NCI-H2171 treated with DMSO at 0.1 percent for 48 hours (cell line): Measurements from ENCODE around the gene FAM217B.
"Not testable (repeated sequence)": the region's sequence is repeated elsewhere in the genome, so short reads cannot be mapped to it uniquely, and the experiment has no call there.

ENCODE experiments used
- DNase-seq: peaks from one replicate; lab custom pipeline; 2025; lab: John Stamatoyannopoulos, UW

The FAM217B gene

DNA sequence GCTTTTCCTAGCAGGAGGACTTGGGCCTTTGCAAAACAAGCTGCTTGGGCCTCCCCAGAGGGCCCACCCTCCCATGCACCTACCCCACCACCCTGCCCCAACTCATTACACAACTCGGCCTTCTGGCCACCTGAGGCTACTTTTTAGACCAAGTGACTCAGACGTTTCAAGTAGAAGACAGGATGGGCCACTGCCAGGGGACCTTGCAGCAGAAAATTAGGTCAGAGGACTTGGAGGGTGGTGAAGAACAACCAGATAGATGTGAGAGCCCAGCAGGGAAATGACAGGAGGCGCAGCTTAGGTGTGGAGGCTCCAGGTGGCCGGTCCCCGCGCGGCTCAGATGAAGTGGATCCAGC, 1.5 kb upstream of the FAM217B start:
- no peak for DNase-seq

DNA sequence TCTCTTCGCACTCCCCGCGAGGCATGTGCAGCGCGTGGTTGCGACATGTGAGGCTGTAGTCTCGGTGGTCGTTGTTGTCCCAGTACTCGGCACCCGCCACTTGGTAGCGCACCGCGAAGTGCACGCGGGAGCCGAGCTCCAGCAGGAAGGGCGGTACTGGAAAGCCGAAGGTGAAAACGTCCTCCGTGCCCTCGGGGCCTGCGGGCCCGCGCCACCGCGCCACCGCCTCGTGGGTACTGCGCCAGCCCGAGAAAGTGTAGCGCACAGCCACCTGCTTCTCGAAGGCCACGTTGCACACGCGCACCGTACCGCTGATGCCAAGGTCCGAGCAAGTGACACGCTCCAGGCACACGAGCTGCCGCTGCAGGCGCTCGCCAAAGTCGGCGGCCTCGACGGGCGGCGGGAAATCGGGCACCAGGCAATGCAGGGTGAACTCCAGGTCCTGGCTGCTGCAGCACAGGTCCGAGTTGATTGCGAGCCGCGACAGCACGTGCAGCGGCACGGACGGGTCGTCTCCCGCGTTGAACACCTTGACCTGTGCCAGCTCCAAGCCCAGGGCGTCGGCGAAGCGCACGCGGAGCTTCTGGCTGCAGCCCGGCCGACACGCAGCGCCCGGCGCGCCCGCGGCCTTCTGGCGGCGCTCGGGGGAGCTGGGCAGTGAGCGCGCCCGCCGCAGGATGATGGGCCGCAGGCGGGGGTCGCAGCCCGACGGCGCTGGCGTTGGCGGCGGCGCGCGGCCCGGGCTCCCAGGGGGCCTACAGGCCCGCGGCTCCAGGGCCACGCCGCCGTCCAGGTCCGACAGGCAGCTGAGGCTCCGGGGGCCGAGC, 924 bp upstream of the FAM217B start:
- DNase-seq: no peak

DNA sequence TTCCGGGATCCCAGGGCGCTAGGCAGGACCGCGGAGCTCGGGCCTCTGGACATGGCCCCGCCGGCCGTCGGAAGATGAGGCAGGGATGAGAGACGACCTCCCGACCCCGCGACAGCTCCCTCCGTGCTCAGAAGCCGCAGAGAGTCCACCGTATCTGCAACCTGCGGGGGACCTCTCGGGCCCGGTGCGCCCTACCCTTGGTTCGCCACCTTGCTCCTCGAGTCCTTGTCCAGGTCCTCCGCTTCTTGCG, 385 bp upstream of the FAM217B start:
- DNase-seq: no peak

DNA sequence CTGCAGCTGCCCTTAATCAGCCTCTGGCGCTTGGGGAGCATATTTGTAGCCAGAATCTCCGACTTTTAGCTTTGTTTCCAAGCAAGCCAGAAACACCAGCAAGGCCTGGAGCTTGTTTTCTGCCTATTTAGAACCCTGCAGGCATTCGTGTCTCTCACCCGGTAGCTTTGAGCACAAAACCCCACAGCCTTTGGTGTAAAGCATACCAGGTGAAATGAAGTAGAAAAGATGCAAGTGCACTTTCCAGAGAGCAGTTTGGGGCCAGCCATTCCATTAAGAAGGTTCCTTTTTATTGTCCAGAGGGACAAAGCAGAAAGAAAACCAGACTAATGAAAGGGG, 736 bp downstream of the FAM217B start:
- no peak for DNase-seq

DNA sequence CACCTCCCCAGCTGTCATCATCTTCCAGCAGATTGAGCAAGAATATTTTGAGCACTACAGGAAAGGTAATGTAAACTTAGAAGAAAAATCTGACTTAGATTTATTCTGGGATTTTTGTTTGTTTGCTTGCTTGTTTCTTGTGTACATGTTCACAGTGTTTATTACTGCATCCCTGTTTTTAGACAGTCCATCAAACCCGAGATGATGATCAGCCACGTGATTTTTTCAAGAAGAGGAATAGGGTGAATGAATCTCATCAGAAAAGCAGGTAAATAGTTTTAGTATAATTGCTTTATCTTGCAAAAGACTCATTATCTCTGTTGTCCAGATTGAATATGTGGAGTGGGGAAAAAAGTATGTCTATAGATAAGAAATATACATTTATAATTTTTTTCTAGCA, 2.1 kb downstream of the FAM217B start:
- no peak for DNase-seq

DNA sequence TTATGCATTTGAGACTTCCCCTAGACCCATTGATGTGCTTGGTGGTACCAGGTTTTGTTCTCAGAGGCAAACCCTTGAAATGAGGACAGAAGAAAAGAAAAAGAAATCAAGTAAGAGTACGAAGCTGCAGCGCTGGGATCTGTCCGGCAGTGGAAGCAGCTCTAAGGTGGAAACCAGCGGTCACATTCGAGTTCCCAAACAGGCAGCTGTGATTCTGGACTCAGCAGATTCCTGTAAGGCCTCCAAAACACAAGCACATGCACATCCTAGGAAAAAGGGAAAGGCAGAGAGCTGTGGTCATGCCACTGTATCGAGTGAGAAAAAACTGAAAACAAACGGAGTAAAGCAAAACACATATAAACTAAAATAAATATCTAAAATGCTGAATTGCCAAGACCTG, 4.5 kb downstream of the FAM217B start:
- DNase-seq: no peak

DNA sequence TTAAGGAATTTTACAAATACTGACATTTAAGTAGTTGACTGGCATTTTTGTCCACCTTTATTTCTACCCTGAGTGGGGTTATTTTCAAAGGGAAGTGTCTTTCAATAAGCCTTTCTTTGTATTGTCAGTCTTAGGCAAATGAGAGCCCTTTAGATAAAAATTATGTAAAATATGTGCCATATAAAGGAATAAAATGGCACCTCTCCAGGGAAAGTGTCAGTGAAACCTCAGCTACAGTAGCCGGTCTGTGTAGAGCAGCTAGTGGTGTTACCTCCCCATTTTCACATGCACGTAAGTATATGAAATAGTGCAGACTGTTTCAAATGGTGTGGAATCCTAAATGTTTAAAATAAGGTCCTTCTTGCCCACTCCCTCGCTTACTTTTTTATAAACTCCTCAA, 5.0 kb downstream of the FAM217B start:
- DNase-seq: no peak

DNA sequence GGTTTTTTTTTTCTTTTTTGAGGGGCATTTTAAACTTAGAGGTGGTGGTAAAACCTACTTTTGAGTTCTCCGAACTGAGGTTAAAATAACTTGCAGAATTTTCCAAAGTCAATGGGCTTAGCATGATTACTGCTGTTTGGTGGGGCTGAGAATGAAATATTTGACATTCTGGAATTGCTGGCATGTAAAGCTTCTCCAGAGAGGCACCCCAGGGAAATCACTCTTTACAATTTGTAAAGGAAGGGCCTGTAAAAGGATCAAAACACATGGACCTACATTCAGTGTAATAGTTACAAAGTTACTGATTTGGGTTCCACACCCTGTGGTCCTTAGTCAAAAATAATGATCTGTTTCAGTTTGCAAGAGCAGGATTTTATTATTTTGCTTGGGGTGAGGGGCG, 5.5 kb downstream of the FAM217B start:
- DNase-seq: no peak

DNA sequence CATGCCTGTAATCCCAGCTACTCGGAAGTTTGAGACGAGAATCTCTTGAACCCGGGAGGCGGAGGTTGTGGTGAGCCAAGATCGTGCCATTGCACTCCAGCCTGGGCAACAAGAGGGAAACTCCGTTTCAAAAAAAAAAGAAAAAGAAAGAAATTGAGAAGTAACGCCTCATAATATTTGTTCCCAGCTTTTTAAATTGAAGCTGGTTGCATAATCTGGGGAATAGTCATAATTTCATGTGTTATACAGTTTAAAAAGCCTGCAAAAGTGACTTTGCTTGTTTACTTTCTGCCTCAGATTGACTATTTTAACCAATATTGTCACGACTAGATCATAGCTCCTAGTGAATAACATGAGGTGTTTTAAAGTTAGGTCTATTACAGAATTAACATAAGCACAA, 7.2 kb downstream of the FAM217B start:
- DNase-seq: no peak

DNA sequence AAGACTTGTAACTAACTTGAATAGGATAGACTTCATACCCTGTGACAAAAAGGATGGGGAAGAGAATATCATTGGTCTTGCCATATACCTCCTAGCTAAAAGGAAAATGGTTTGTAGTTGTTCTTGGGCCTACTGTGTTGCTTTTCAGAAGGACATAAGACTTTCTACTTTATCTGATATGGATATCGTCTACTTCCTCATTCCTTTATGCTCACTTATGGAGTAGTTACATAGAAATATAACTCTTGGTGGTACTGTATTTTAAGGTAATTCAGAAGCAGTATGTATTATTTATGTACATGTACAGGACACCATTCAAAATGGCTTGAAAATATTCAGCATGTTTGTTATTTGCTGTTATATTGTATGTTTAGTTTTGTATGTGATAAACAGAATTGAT, 8.0 kb downstream of the FAM217B start:
- DNase-seq: no peak

DNA sequence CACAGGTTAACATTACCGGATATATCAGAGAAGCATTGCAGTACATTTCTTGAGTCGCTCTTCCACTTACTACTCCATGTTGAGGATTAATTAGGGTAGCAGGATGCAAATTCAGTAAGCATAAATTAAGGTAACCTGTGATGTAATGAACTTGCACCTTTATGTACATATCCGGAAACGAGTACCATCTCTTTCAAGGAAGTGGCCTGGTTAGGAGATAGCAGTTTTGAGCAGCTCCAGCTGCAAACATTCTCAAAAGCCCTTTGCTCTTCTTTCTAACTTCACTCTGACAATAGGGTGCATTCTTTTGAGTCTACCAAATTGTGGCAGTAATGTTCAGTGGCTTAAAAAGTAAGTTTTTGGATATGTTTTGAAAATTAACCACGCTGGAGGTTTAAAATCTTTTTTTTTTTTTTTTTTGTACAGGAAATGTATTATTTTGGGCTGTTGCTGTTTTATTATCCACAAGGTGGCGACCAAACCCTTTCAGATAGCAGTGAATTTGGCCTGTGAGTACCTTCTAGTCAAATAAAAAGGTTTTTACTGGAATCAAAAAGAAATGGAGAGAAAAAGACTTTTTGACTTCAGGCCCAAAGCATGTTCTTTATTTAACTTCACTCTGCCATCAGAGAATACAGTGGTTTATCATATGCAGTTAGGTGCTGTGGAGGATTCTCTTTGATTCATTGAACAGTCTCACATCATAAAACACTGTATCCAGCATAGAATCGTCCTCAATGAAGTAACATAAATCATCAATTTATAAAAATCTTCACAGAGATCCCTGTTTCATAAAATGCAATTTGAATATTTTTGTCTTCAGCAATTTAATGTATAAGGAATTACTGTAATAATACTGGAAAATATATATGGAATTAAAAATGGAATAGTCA, 8.9 kb downstream of the FAM217B start:
- peak; percentile 79 for DNase-seq

DNA sequence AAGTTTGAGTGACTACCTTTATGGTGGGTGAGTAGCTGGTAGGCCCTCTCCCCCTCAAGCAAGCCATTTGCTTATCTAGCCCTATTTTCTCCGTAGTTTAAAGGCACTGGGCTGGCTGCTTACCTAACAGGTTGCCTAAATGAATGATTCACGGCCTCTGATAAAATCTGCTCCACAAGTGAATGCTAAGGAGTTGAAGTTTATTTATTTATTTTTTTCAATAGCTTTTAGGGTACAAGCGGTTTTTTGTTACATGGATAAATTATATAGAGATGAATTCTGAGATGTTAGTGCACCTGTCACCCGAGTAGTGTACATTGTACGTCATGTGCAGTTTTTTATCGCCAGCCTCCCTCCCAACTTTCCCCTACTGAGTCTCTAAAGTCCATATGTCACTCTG, 9.7 kb downstream of the FAM217B start:
- peak; percentile 73 for DNase-seq

DNA sequence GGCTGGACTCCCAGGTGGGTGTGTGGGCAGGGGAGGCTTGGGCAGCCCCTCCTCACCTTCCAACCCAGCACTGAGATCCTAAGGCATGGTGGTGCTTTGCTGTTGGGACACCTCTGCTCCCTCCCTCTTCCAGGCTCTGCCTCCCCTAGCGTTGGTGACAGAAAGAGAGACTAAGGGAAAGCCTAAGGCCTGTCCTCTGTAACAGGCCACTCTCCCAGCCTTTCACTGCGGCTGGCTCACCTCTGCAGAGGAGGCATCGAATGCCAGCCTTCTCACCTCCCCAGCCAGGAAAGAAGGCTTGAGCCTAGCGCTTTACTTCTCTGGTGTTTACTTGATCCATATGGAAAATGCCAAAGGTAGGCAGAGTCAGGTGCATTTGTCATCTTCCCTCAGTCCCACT, 14.5 kb downstream of the FAM217B start:
- no peak for DNase-seq

DNA sequence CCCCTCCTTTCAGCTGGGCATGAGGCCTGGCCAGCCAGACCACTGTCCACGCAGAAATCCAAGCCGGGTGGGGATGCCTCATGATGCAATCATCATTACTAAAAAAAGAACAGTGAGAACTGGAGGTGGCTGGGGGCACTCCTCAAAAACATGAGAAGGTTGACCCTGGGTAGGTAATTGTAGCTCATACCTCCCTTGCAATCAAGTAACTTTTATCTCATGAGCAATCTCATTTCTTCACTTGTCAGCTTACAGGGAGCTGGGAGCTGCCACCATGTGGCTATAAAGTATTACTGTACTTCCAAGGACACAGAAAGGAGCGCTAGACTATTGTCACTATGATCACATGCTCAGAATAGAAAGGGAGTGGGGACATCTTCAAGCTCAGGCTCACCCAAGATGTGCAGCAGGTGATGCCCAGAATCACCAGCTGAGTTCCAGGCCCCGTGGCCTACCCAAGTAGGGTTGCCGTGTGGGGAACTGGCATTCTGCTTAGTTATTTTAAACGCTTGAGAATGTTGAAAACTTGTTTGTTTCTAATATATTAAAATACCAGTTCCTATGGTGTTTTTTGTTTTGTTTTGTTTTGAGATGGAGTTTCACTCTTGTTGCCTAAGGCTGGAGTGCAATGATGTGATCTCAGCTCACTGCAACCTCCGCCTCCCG, 15.1 kb downstream of the FAM217B start:
- peak; percentile 44 for DNase-seq

DNA sequence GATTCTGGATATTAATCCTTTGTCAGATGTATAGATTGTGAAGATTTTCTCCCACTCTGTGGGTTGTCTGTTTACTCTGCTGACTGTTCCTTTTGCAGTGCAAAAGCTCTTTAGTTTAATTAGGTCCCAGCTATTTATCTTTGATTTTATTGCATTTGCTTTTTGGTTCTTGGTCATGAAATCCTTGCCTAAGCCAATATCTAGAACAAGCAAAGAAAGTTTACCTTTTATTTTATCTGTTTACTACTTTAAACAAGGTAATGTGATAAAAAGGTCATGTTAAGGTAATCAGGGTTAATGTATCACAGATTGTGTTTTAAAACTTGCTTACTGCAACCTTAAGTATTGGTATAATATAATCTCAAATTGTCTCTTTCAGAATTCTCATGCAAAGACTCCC, 17.4 kb downstream of the FAM217B start:
- DNase-seq: not testable (repeated sequence)

DNA sequence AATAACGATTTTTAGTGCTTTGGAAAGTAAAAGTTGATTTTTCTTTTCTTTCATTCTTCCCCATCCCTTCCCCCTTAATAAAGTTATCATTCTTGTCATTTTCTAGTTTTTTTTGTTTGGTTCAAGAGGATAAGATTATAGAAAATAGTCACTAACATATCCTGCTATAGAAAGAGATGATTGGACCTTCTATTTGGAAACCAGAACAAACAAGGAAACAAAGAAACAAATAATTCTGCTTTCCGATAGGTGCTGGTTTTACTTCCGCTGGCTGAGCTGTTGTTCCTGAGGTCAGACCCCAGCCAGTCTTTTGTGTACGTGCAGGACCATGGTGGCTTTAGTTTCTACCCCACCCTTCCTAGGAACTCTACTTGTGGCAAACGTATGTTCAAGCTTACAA, 17.9 kb downstream of the FAM217B start, which contains the start of gene CDH26:
Gene CDH26 (plus strand): TSS at position 301 of the 400 bp plus-strand sequence. CDS start 304 bp downstream, outside the sequence.
- no peak for DNase-seq

DNA sequence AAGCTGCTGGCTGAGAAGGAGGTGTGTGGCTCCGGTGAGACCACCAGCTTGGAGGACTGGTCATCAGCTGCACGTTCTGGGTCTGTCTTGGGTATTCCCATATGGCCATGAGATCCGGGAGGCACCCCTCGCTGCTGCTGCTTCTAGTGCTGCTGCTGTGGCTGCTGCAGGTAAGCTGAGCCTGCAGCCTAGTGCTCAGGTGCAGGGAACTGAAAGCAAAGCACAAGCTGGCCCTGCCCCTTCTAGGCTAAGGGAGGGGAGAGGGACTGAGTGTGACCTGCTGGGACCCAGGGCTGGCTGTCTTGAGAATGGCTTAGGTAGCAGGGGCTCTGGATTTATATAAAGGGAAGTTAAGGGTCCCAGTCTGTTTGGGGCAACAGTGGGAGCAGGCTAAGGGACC, 18.4 kb downstream of the FAM217B start:
- DNase-seq: peak; percentile 44

DNA sequence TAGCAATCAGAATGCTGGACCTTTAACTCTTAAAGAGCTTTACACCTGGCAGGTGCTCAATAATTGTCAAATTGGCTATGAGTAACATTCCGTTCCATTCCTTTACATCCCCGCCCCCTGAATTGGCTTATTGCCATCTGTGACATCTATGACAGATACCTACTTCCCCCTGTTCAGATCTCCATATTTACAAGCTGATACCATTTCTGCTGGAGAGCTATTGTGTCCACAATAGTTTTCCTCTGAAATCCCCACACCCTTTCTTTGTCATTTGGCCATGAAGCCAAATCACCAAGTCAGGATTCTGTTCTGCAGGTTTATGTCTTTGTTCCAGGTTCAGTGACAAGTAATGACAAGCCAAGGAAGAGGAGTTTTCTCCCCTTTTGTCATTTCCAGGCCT, 21.2 kb downstream of the FAM217B start:
- DNase-seq: no peak

DNA sequence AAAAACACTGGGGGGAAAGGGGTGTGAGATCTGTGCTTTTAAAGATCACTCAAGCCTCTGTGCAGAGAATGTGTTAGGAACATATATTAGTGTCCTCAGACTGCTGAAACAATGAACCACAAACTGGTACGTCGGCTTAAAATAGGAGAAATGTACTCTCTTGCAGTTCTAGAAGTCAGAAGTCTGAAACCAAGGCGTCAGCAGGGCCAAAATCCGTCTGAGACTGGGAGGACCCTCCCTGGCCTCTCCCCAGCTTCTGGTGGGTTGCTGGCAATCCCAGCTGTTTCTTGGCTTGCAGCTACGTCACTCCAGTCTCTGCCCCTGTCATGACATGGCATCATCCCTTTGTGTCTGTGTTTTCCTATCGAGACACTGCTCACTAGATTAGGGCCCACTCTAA, 22.0 kb downstream of the FAM217B start:
- no peak for DNase-seq

DNA sequence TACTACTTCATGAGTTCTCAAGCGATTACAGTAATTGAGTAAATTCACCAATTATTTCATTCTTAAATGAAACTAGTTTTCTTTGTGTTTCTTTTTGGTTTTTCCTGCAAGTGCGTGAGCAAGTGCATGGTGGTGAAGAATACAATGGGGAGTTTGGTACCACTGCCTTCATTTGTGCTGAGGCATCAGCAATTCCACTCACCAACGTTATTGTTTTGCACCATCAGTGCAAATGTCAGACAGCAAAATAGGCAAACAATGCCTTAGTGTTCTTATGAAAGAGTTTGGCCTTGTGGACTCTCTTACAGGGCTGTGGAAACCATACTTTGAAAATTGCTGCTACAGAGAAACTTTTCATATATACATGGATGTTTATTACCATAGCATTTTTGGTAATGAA, 26.2 kb downstream of the FAM217B start:
- DNase-seq: no peak

DNA sequence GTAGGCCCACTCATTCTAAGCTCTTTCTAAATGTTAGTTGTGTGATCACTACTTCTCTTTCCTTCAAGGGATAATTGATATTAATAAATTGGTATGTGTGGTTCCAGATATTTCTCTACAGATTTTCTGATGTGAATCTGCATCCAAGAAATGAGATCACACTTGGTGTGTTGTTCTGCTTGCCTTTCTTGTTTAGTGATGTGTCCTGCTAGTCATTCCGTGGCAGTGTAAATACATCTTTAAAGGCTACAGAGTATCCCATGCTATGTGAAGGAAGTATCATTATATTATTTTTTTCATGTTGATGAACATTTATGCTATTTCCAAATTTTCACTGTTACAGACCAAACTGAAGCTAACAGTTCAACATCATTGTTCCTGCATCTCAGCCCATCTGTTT, 31.2 kb downstream of the FAM217B start:
- DNase-seq: no peak

DNA sequence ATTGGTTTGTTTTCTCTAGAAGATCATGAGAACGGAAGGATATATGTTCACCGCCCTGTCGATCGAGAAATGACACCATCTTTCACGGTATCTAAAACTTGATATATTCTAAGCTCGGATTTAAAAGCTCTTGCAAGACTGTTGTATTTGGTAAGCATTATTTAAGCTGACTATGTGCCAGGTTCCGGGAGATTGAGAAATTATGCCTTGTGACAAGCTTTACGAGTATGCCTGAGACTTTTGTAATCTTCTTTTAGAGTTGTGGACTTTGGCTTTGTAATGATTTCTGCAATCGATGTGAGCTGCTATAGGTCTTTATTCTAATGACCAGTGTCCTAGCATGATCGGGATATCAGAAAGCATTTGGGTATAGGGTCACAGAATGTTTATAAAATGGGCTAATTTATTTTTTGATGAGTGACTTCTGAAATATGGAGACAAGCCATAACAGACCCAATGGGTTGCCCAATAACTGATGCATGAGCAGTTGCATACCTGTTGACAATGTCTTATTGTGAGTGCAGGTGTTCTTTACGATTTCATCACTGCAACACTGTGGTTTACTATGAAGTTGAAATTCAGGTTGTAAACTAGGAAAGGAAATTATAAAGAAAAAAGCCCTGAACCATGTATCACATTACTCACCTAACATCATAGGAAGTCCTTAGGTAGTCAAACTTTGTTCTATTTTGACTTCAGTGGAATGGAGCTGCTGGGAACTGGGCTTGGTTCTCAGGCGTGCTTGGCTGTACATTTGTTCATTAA, 32.0 kb downstream of the FAM217B start:
- DNase-seq: no peak
